CD4-positive, alpha-beta T cell treated with Interferon alpha-2 for 1 hour (primary cell): ENCODE measurements around the gene MYOCD.
"Not testable (repeated sequence)": the region's sequence is repeated elsewhere in the genome, so short reads cannot be mapped to it uniquely, and the experiment has no call there.

Experiments
- DNase-seq, 2 donors: peaks; one replicate each; pipeline ENCODE4 v3.0.0-alpha.2; 2020 to 2022

The MYOCD gene

GRCh38 chr17:12665263-12666210, at the start of gene MYOCD:
Gene MYOCD (plus strand): TSS chr17:12665890. CDS start chr17:12666189, 299 bp downstream.
- DNase-seq: no peak

- DNase-seq: no peak
Measured at GRCh38 chr17:12616161-12616560, 49.5 kb upstream of the MYOCD start.

GRCh38 chr17:12618557-12618956, 47.1 kb upstream of the MYOCD start:
- DNase-seq: no peak

- no peak for DNase-seq
Measured at GRCh38 chr17:12619459-12620199, 46.1 kb upstream of the MYOCD start.

- DNase-seq: no peak
Measured at GRCh38 chr17:12620200-12620720, 45.4 kb upstream of the MYOCD start.

GRCh38 chr17:12622726-12623125, 43.0 kb upstream of the MYOCD start:
- no peak for DNase-seq

- DNase-seq: no peak
Measured at GRCh38 chr17:12623220-12623848, 42.4 kb upstream of the MYOCD start.

- DNase-seq: no peak
Measured at GRCh38 chr17:12624211-12624610, 41.5 kb upstream of the MYOCD start.

GRCh38 chr17:12625092-12625491, 40.6 kb upstream of the MYOCD start:
- no peak for DNase-seq

- no peak for DNase-seq
Measured at GRCh38 chr17:12627177-12627629, 38.5 kb upstream of the MYOCD start.

- DNase-seq: no peak
Measured at GRCh38 chr17:12627781-12628451, 37.8 kb upstream of the MYOCD start.

- DNase-seq: no peak
Measured at GRCh38 chr17:12631076-12631475, 34.6 kb upstream of the MYOCD start.

GRCh38 chr17:12632785-12633184, 32.9 kb upstream of the MYOCD start:
- DNase-seq: no peak

- no peak for DNase-seq
Measured at GRCh38 chr17:12634789-12635414, 30.8 kb upstream of the MYOCD start.

- DNase-seq: not testable (repeated sequence)
Measured at GRCh38 chr17:12635996-12636395, 29.7 kb upstream of the MYOCD start.

GRCh38 chr17:12637015-12637414, 28.7 kb upstream of the MYOCD start:
- DNase-seq: no peak

- no peak for DNase-seq
Measured at GRCh38 chr17:12637745-12638651, 27.7 kb upstream of the MYOCD start.

- DNase-seq: no peak
Measured at GRCh38 chr17:12640364-12640763, 25.3 kb upstream of the MYOCD start.

- no peak for DNase-seq
Measured at GRCh38 chr17:12641084-12641483, 24.6 kb upstream of the MYOCD start.

- no peak for DNase-seq
Measured at GRCh38 chr17:12642034-12642433, 23.7 kb upstream of the MYOCD start.

- DNase-seq: no peak
Measured at GRCh38 chr17:12643822-12644221, 21.9 kb upstream of the MYOCD start.
